ENCODE data around the gene AKNA.

The AKNA gene

DNA sequence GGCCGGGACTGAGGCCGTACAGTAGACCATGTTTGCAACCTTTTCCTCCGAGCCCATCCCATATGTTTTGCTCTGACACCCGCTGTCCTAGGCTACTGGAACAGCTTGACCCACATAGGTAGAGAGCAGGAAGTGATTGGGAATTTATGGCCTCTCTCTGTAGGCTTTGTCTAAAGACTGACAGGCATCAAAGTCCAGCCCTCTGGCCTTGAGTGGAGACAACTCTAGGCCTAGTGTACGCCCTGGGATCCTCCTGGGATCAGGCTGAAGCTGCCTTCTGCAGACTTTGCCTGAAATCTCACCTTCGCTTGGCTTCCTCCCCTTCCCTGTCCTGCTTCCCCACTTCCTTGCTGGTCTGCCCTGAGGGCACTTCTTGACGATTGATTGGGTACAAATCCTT is 13.6 kb upstream of the AKNA start:
- Histone ChIP-seq H2BK12ac (ENCODE audit: low read length) (no peak overlapping the region), H3K4me3 (ENCODE audit: low read length in 2 of 2) (no peak overlapping the region), H2BK5ac (ENCODE audit: low read length) (no peak overlapping the region), H3K9me3 (replicated peaks in 1 of 2; ENCODE audit: control insufficient read depth in 2 of 2, insufficient read depth in 1 of 2, low read depth in 1 of 2, low read length in 2 of 2) (no peaks in the 10 kb centered on the region), H3K27ac (replicated peaks; ENCODE audit: low read length) (no peak overlapping the region), H3K27me3 (ENCODE audit: control insufficient read depth in 3 of 3, insufficient read depth in 3 of 3, low read depth in 1 of 3, low read length in 3 of 3) (no peaks in the 10 kb centered on the region), H2AK5ac (ENCODE audit: low read depth, low read length) (no peak overlapping the region), H2BK15ac (ENCODE audit: low read length) (no peak overlapping the region), H4K91ac (ENCODE audit: low read depth, low read length, poor library complexity) (no peak overlapping the region), H3K4me2 (ENCODE audit: insufficient read depth, low read length, poor library complexity, severe bottlenecking) (no peak overlapping the region), H3K9ac (ENCODE audit: low read depth, low read length, poor library complexity) (no peak overlapping the region), H4K8ac (ENCODE audit: low read depth, low read length) (no peak overlapping the region), H3K36me3 (replicated peaks in 1 of 2; ENCODE audit: control insufficient read depth in 2 of 2, insufficient read depth in 2 of 2, low read length in 2 of 2) (peaks cover 0 to 6% of the 10 kb centered on the region in 2 donors), H3K14ac (ENCODE audit: low read length) (no peak overlapping the region), H2BK120ac (ENCODE audit: low read depth, low read length) (no peak overlapping the region), H2AFZ (ENCODE audit: low read length) (no peak overlapping the region), H3K4ac (ENCODE audit: low read length) (no peak overlapping the region), H3K18ac (ENCODE audit: low read length) (no peak overlapping the region), H3K23ac (ENCODE audit: low read depth, low read length, poor library complexity) (no peak overlapping the region), H3K79me1 (ENCODE audit: low read depth, low read length) (no peaks in the 10 kb centered on the region), H3K4me1 (ENCODE audit: control insufficient read depth in 2 of 2, insufficient read depth in 1 of 2, low read depth in 1 of 2, low read length in 2 of 2) (peaks cover 3 to 5% of the 10 kb centered on the region in 2 donors)
- WGBS, 2 donors (ENCODE audit: extremely low coverage in 2 of 2, insufficient read length in 2 of 2, insufficient replicate concordance in 1 of 2): no CpG with 5 or more reads among the region's 7 CpGs
- no peak for DNase-seq (ENCODE audit: low spot score)

DNA sequence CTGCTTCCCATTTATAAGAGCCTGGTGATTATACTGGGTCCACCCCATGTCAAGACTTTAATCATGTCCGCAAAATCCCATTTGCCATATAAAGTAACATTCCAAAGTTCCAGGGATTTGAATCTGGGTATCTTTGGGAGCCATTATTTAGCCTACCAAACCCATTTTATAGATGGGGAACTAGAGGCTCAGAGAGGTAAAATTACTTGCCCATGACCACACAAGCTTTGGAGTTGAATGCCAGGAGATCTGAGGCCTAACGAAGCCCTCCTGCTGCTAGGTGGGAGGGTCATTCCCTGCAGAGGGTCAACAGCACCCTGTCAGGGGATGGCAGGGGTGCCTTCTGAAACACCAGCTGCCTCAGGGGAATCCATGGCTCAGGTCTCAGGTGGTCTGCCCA is 13.0 kb upstream of the AKNA start:
- Histone ChIP-seq H3K4ac (ENCODE audit: low read length) (no peak overlapping the region), H3K27me3 (ENCODE audit: control insufficient read depth in 3 of 3, insufficient read depth in 3 of 3, low read depth in 1 of 3, low read length in 3 of 3) (no peaks in the 10 kb centered on the region), H3K4me1 (ENCODE audit: control insufficient read depth in 2 of 2, insufficient read depth in 1 of 2, low read depth in 1 of 2, low read length in 2 of 2) (peaks cover 3 to 5% of the 10 kb centered on the region in 2 donors), H3K9ac (ENCODE audit: low read depth, low read length, poor library complexity) (no peak overlapping the region), H2AK5ac (ENCODE audit: low read depth, low read length) (peak overlapping the region; percentile 70), H3K9me3 (replicated peaks in 1 of 2; ENCODE audit: control insufficient read depth in 2 of 2, insufficient read depth in 1 of 2, low read depth in 1 of 2, low read length in 2 of 2) (no peaks in the 10 kb centered on the region), H2BK12ac (ENCODE audit: low read length) (no peak overlapping the region), H3K27ac (replicated peaks; ENCODE audit: low read length) (no peak overlapping the region), H2AFZ (ENCODE audit: low read length) (no peak overlapping the region), H4K8ac (ENCODE audit: low read depth, low read length) (no peak overlapping the region), H3K36me3 (replicated peaks in 1 of 2; ENCODE audit: control insufficient read depth in 2 of 2, insufficient read depth in 2 of 2, low read length in 2 of 2) (peaks cover 0 to 6% of the 10 kb centered on the region in 2 donors), H4K91ac (ENCODE audit: low read depth, low read length, poor library complexity) (no peak overlapping the region), H3K4me3 (ENCODE audit: low read length in 2 of 2) (no peak overlapping the region), H3K79me1 (ENCODE audit: low read depth, low read length) (no peaks in the 10 kb centered on the region), H2BK15ac (ENCODE audit: low read length) (no peak overlapping the region), H3K14ac (ENCODE audit: low read length) (no peak overlapping the region), H2BK5ac (ENCODE audit: low read length) (no peak overlapping the region), H3K4me2 (ENCODE audit: insufficient read depth, low read length, poor library complexity, severe bottlenecking) (no peak overlapping the region), H2BK120ac (ENCODE audit: low read depth, low read length) (no peak overlapping the region), H3K23ac (ENCODE audit: low read depth, low read length, poor library complexity) (no peak overlapping the region), H3K18ac (ENCODE audit: low read length) (no peak overlapping the region)
- no peak for DNase-seq (ENCODE audit: low spot score)
- WGBS, 2 donors (ENCODE audit: extremely low coverage in 2 of 2, insufficient read length in 2 of 2, insufficient replicate concordance in 1 of 2): no CpG with 5 or more reads among the region's 2 CpGs

DNA sequence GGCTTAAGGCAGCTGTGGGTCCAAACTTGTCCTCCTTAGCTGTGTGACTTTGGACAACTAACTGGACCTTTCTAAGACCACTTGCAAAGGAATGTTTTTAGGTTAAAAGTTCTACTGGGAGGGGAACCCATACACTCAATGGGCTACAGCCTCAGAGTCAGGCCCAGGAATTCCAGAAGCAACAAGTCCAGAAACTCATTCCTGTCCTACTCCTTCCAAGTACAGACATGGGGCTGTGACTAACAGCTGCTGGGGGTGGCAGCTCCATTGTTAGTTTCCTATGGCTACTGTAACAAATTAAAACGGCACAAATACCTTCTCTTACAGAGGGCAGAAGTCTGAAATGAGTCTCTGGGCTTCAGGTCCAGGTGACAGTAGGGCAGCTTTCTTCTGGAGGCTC is 12.4 kb upstream of the AKNA start:
- Histone ChIP-seq H2AK5ac (ENCODE audit: low read depth, low read length) (no peak overlapping the region), H3K27me3 (ENCODE audit: control insufficient read depth in 3 of 3, insufficient read depth in 3 of 3, low read depth in 1 of 3, low read length in 3 of 3) (no peaks in the 10 kb centered on the region), H3K23ac (ENCODE audit: low read depth, low read length, poor library complexity) (no peak overlapping the region), H3K79me1 (ENCODE audit: low read depth, low read length) (no peaks in the 10 kb centered on the region), H3K4ac (ENCODE audit: low read length) (no peak overlapping the region), H3K4me1 (ENCODE audit: control insufficient read depth in 2 of 2, insufficient read depth in 1 of 2, low read depth in 1 of 2, low read length in 2 of 2) (peaks cover 5 to 7% of the 10 kb centered on the region in 2 donors), H3K9me3 (replicated peaks in 1 of 2; ENCODE audit: control insufficient read depth in 2 of 2, insufficient read depth in 1 of 2, low read depth in 1 of 2, low read length in 2 of 2) (no peaks in the 10 kb centered on the region), H2BK5ac (ENCODE audit: low read length) (no peak overlapping the region), H4K8ac (ENCODE audit: low read depth, low read length) (no peak overlapping the region), H3K27ac (replicated peaks; ENCODE audit: low read length) (no peak overlapping the region), H3K18ac (ENCODE audit: low read length) (no peak overlapping the region), H2BK15ac (ENCODE audit: low read length) (no peak overlapping the region), H3K4me2 (ENCODE audit: insufficient read depth, low read length, poor library complexity, severe bottlenecking) (no peak overlapping the region), H4K91ac (ENCODE audit: low read depth, low read length, poor library complexity) (no peak overlapping the region), H3K9ac (ENCODE audit: low read depth, low read length, poor library complexity) (no peak overlapping the region), H2AFZ (ENCODE audit: low read length) (no peak overlapping the region), H3K36me3 (replicated peaks in 1 of 2; ENCODE audit: control insufficient read depth in 2 of 2, insufficient read depth in 2 of 2, low read length in 2 of 2) (peaks cover 0 to 6% of the 10 kb centered on the region in 2 donors), H2BK120ac (ENCODE audit: low read depth, low read length) (no peak overlapping the region), H3K14ac (ENCODE audit: low read length) (no peak overlapping the region), H2BK12ac (ENCODE audit: low read length) (no peak overlapping the region), H3K4me3 (ENCODE audit: low read length in 2 of 2) (no peak overlapping the region)
- no CpG with 5 or more reads among the region's 1 CpG for WGBS, 2 donors (ENCODE audit: extremely low coverage in 2 of 2, insufficient read length in 2 of 2, insufficient replicate concordance in 1 of 2)
- no peak for DNase-seq (ENCODE audit: low spot score)

DNA sequence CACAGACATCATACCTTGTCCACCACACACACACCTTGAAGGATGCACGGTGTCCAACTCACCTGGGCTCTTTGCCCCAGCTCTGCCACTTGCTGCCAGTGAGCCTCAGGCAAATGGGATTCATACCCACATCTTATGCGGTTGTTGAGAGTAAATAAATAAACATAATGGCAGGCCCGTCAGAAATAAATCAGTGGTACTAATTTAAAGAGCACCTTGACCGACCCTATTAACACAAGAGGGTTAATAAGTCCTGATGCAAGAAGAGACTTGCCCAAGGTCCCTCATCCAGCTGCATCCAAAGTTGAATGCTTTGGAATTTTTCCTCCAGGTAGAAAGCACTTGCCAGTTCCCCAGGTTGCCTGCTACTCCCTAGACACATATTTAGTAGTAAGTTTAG is 11.6 kb upstream of the AKNA start:
- H4K91ac ChIP-seq (ENCODE audit: low read depth, low read length, poor library complexity): no peak overlapping the region
- no peak overlapping the region for H3K4me2 ChIP-seq (ENCODE audit: insufficient read depth, low read length, poor library complexity, severe bottlenecking)
- no peak overlapping the region for H3K18ac ChIP-seq (ENCODE audit: low read length)
- WGBS, 2 donors (ENCODE audit: extremely low coverage in 2 of 2, insufficient read length in 2 of 2, insufficient replicate concordance in 1 of 2): no CpG with 5 or more reads among the region's 4 CpGs
- H3K9ac ChIP-seq (ENCODE audit: low read depth, low read length, poor library complexity): no peak overlapping the region
- no peak overlapping the region for H3K27ac ChIP-seq (replicated peaks; ENCODE audit: low read length)
- H3K4me3 ChIP-seq (ENCODE audit: low read length in 2 of 2): peak overlapping the region in 1 of 2 donors; percentile 26
- peaks cover 0 to 6% of the 10 kb centered on the region in 2 donors for H3K36me3 ChIP-seq (replicated peaks in 1 of 2; ENCODE audit: control insufficient read depth in 2 of 2, insufficient read depth in 2 of 2, low read length in 2 of 2)
- H3K27me3 ChIP-seq (ENCODE audit: control insufficient read depth in 3 of 3, insufficient read depth in 3 of 3, low read depth in 1 of 3, low read length in 3 of 3): no peaks in the 10 kb centered on the region
- DNase-seq (ENCODE audit: low spot score): no peak
- no peak overlapping the region for H2BK15ac ChIP-seq (ENCODE audit: low read length)
- no peak overlapping the region for H2BK5ac ChIP-seq (ENCODE audit: low read length)
- no peak overlapping the region for H2BK120ac ChIP-seq (ENCODE audit: low read depth, low read length)
- H2BK12ac ChIP-seq (ENCODE audit: low read length): no peak overlapping the region
- no peak overlapping the region for H2AK5ac ChIP-seq (ENCODE audit: low read depth, low read length)
- peaks cover 5 to 11% of the 10 kb centered on the region in 2 donors for H3K4me1 ChIP-seq (ENCODE audit: control insufficient read depth in 2 of 2, insufficient read depth in 1 of 2, low read depth in 1 of 2, low read length in 2 of 2)
- H2AFZ ChIP-seq (ENCODE audit: low read length): no peak overlapping the region
- no peak overlapping the region for H4K8ac ChIP-seq (ENCODE audit: low read depth, low read length)
- H3K4ac ChIP-seq (ENCODE audit: low read length): no peak overlapping the region
- peaks cover 3% of the 10 kb centered on the region for H3K79me1 ChIP-seq (ENCODE audit: low read depth, low read length)
- no peak overlapping the region for H3K14ac ChIP-seq (ENCODE audit: low read length)
- H3K9me3 ChIP-seq (replicated peaks in 1 of 2; ENCODE audit: control insufficient read depth in 2 of 2, insufficient read depth in 1 of 2, low read depth in 1 of 2, low read length in 2 of 2): no peaks in the 10 kb centered on the region
- H3K23ac ChIP-seq (ENCODE audit: low read depth, low read length, poor library complexity): no peak overlapping the region

Data from neuronal stem cell (in vitro differentiated cells).